WTC11 (cell line): ENCODE data around the gene LHPP. TPM values are rescaled to one million over a fixed set of nuclear protein-coding genes. Genes with fewer than 3 reads are reported as not detected.

Experiments
- ATAC-seq: fragments of 200-7000 bp; cut with Tn5 transposase; 2 replicates; pipeline ENCODE4 v1.10.0; 2021; ENCODE audit warnings: mild to moderate bottlenecking, moderate library complexity
- CTCF ChIA-PET: fragments of 300-600 bp; sonication (Branson Sonifier 250); formaldehyde crosslinking; loops from one replicate; lab custom pipeline; 2021; ENCODE audit warnings: antibody characterized with exemption; lab: Charles Lee
- POLR2A ChIA-PET: fragments of 350-600 bp; sonication (Branson Sonifier 250); formaldehyde crosslinking; loops from one replicate; lab custom pipeline; 2021; ENCODE audit warnings: antibody characterized with exemption; lab: Charles Lee
- DNase-seq: peaks from one replicate; pipeline ENCODE4 v3.0.0; 2021; ENCODE audit warnings: low spot score
- H3K27ac Mint-ChIP-seq: 2 replicates; pipeline ENCODE4 v1.8.0; 2021; ENCODE audit warnings: mixed read lengths
- H3K27me3 Mint-ChIP-seq: 2 replicates; pipeline ENCODE4 v1.8.0; 2021; ENCODE audit warnings: low read depth, mild to moderate bottlenecking, moderate library complexity, mixed read lengths
- H3K36me3 Mint-ChIP-seq: 2 replicates; pipeline ENCODE4 v1.8.0; 2021; ENCODE audit warnings: mixed read lengths
- H3K4me1 Mint-ChIP-seq: 2 replicates; pipeline ENCODE4 v1.8.0; 2022; ENCODE audit warnings: mixed read lengths
- H3K4me3 Mint-ChIP-seq: 2 replicates; pipeline ENCODE4 v1.8.0; 2021; ENCODE audit warnings: mild to moderate bottlenecking, moderate library complexity, mixed read lengths
- H3K9me3 Mint-ChIP-seq: 2 replicates; pipeline ENCODE4 v1.8.0; 2021; ENCODE audit warnings: mixed read lengths
- CBFB ChIP-seq: sonication (generic); formaldehyde crosslinking; IDR thresholded peaks from 2 replicates; pipeline ENCODE4 v1.8.1; 2022; ENCODE audit warnings: mild to moderate bottlenecking, low read depth, missing genetic modification reagents
- CREM ChIP-seq: sonication (generic); formaldehyde crosslinking; IDR thresholded peaks from 2 replicates; pipeline ENCODE4 v1.8.1; 2022; ENCODE audit warnings: mild to moderate bottlenecking, missing genetic modification reagents, moderate library complexity
- ELF4 ChIP-seq: sonication (generic); formaldehyde crosslinking; IDR thresholded peaks from 2 replicates; pipeline ENCODE4 v1.8.1; 2022; ENCODE audit warnings: low read depth, mild to moderate bottlenecking, moderate library complexity, missing genetic modification reagents
- HMGA2 ChIP-seq: fragments of 250-450 bp; sonication (Bioruptor Pico); IDR thresholded peaks from 2 replicates; pipeline ENCODE4 v1.4.0; 2021; ENCODE audit warnings: mild to moderate bottlenecking, moderate library complexity
- JAZF1 ChIP-seq: fragments of 250-450 bp; sonication (Bioruptor Pico); IDR thresholded peaks from 2 replicates; pipeline ENCODE4 v1.9.0; 2021; ENCODE audit warnings: moderate library complexity, mild to moderate bottlenecking, inconsistent platforms
- JUN ChIP-seq: sonication (generic); formaldehyde crosslinking; IDR thresholded peaks from 2 replicates; pipeline ENCODE4 v1.8.0; 2023; ENCODE audit warnings: mild to moderate bottlenecking, missing genetic modification reagents
- NR3C1 ChIP-seq: sonication (generic); formaldehyde crosslinking; conservative IDR thresholded peaks from 2 replicates; pipeline ENCODE4 v1.8.1; 2023; ENCODE audit warnings: low read depth, mild to moderate bottlenecking, missing genetic modification reagents
- SMAD4 ChIP-seq: sonication (generic); formaldehyde crosslinking; IDR thresholded peaks from 2 replicates; pipeline ENCODE4 v1.8.0; 2022; ENCODE audit warnings: mild to moderate bottlenecking, missing genetic modification reagents
- ZNF138 ChIP-seq: sonication (generic); formaldehyde crosslinking; conservative IDR thresholded peaks from 2 replicates; pipeline ENCODE4 v1.8.1; 2022; ENCODE audit warnings: mild to moderate bottlenecking, moderate library complexity, missing genetic modification reagents
- ZNF396 ChIP-seq: fragments of 250-450 bp; sonication (Bioruptor Pico); IDR thresholded peaks from 2 replicates; pipeline ENCODE4 v1.8.0; 2021; ENCODE audit warnings: mild to moderate bottlenecking, moderate library complexity, borderline replicate concordance
- ZNF671 ChIP-seq: fragments of 250-450 bp; sonication (Bioruptor Pico); IDR thresholded peaks from 2 replicates; pipeline ENCODE4 v1.8.0; 2021; ENCODE audit warnings: mild to moderate bottlenecking
- total RNA-seq: library from RNA; stranded (reverse); gene quantifications from 3 replicates; pipeline ENCODE4 v1.2.3, GENCODE V29; 2021
- TF ChIP-seq, protein P1 (sequence below): sonication (generic); formaldehyde crosslinking; IDR thresholded peaks from 2 replicates; pipeline ENCODE4 v1.8.1; 2022; ENCODE audit warnings: mild to moderate bottlenecking, moderate library complexity, missing genetic modification reagents
- TF ChIP-seq, protein P2 (sequence below): sonication (generic); formaldehyde crosslinking; IDR thresholded peaks from 2 replicates; pipeline ENCODE4 v1.8.1; 2022; ENCODE audit warnings: missing genetic modification reagents, borderline replicate concordance
- TF ChIP-seq, protein P3 (sequence below): sonication (generic); formaldehyde crosslinking; IDR thresholded peaks from 2 replicates; pipeline ENCODE4 v1.8.0; 2022; ENCODE audit warnings: mild to moderate bottlenecking, missing genetic modification reagents
- TF ChIP-seq, protein P4 (sequence below): sonication (generic); formaldehyde crosslinking; IDR thresholded peaks from 2 replicates; pipeline ENCODE4 v1.8.1; 2022; ENCODE audit warnings: low read depth, mild to moderate bottlenecking, moderate library complexity, missing genetic modification reagents, borderline replicate concordance
- TF ChIP-seq, protein P5 (sequence below): fragments of 250-450 bp; sonication (Bioruptor Pico); IDR thresholded peaks from 2 replicates; pipeline ENCODE4 v1.9.0; 2021; ENCODE audit warnings: mild to moderate bottlenecking, borderline replicate concordance
- TF ChIP-seq, protein P6 (sequence below): sonication (generic); formaldehyde crosslinking; IDR thresholded peaks from 2 replicates; pipeline ENCODE4 v1.8.0; 2022; ENCODE audit warnings: missing genetic modification reagents
- TF ChIP-seq, protein P7 (sequence below): sonication (generic); formaldehyde crosslinking; IDR thresholded peaks from 2 replicates; pipeline ENCODE4 v1.8.1; 2023; ENCODE audit warnings: mild to moderate bottlenecking, missing genetic modification reagents, moderate library complexity
- TF ChIP-seq, protein P8 (sequence below): sonication (generic); formaldehyde crosslinking; IDR thresholded peaks from 2 replicates; pipeline ENCODE4 v1.8.0; 2022; ENCODE audit warnings: mild to moderate bottlenecking, missing genetic modification reagents
- TF ChIP-seq, protein P9 (sequence below): fragments of 200-600 bp; IDR thresholded peaks from 2 replicates; pipeline ENCODE4 v1.8.0; 2022; ENCODE audit warnings: antibody characterized with exemption

Gene LHPP
- total RNA-seq, 1 experiment from 2014 or later, result 33.2 TPM

DNA sequence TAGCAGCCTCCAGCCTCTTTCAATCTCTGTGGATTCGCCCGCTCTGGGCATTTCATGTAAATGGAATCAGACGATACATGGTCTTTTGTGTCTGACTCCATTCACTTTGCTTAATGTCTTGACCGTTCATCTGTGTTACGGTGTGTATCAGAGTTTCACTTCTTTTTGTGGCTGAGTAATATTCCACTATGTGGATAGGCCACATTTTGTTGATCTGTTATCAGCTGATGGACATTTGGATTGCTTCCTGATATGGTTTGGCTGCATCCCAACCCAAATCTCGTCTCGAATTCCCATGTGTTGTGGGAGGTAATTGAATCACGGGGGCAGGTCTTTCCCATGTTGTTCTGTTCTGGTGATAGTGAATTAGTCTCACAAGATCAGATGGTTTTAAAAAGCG lies 109.0 kb downstream of the LHPP start (continued):
- TF ChIP-seq, protein P1, sequence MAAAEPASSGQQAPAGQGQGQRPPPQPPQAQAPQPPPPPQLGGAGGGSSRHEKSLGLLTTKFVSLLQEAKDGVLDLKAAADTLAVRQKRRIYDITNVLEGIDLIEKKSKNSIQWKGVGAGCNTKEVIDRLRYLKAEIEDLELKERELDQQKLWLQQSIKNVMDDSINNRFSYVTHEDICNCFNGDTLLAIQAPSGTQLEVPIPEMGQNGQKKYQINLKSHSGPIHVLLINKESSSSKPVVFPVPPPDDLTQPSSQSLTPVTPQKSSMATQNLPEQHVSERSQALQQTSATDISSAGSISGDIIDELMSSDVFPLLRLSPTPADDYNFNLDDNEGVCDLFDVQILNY (CRISPR knock-in tag), result no peak

DNA sequence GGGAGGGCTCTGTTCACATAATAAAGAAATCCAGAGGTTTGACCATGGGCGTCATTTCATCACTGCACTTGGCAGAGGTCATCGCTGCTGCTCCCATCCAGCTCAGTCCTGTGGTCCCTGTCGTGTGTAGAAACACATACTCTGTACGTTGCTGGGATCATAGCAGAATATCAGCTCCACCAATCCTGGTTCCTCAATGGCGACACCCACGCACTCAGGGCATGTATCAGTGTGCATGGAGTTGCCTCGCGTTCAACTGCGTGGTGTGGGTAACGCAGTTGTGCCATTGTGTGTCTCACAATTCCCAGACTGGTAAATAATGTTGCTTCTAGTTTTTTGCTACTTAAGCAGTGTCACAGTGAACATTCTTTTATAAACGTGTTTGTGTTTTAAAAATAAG lies 111.1 kb downstream of the LHPP start:
- peaks cover 8% of the 10 kb centered on the region for H3K9me3 Mint-ChIP-seq
- ATAC-seq, result no peak
- TF ChIP-seq, protein P2, sequence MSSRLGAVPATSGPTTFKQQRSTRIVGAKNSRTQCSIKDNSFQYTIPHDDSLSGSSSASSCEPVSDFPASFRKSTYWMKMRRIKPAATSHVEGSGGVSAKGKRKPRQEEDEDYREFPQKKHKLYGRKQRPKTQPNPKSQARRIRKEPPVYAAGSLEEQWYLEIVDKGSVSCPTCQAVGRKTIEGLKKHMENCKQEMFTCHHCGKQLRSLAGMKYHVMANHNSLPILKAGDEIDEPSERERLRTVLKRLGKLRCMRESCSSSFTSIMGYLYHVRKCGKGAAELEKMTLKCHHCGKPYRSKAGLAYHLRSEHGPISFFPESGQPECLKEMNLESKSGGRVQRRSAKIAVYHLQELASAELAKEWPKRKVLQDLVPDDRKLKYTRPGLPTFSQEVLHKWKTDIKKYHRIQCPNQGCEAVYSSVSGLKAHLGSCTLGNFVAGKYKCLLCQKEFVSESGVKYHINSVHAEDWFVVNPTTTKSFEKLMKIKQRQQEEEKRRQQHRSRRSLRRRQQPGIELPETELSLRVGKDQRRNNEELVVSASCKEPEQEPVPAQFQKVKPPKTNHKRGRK (CRISPR knock-in tag), result no peak
- no peak for TF ChIP-seq ZNF396 (CRISPR knock-in tag)
- TF ChIP-seq NR3C1 (CRISPR knock-in tag), result no peak
- no peak for TF ChIP-seq ELF4
- TF ChIP-seq, protein P3, sequence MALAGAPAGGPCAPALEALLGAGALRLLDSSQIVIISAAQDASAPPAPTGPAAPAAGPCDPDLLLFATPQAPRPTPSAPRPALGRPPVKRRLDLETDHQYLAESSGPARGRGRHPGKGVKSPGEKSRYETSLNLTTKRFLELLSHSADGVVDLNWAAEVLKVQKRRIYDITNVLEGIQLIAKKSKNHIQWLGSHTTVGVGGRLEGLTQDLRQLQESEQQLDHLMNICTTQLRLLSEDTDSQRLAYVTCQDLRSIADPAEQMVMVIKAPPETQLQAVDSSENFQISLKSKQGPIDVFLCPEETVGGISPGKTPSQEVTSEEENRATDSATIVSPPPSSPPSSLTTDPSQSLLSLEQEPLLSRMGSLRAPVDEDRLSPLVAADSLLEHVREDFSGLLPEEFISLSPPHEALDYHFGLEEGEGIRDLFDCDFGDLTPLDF (CRISPR knock-in tag), result no peak
- no peak for TF ChIP-seq SMAD4 (CRISPR knock-in tag)
- no peak for TF ChIP-seq HMGA2 (CRISPR knock-in tag)
- TF ChIP-seq, protein P4, sequence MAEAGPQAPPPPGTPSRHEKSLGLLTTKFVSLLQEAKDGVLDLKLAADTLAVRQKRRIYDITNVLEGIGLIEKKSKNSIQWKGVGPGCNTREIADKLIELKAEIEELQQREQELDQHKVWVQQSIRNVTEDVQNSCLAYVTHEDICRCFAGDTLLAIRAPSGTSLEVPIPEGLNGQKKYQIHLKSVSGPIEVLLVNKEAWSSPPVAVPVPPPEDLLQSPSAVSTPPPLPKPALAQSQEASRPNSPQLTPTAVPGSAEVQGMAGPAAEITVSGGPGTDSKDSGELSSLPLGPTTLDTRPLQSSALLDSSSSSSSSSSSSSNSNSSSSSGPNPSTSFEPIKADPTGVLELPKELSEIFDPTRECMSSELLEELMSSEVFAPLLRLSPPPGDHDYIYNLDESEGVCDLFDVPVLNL (CRISPR knock-in tag), result no peak
- TF ChIP-seq, protein P5, sequence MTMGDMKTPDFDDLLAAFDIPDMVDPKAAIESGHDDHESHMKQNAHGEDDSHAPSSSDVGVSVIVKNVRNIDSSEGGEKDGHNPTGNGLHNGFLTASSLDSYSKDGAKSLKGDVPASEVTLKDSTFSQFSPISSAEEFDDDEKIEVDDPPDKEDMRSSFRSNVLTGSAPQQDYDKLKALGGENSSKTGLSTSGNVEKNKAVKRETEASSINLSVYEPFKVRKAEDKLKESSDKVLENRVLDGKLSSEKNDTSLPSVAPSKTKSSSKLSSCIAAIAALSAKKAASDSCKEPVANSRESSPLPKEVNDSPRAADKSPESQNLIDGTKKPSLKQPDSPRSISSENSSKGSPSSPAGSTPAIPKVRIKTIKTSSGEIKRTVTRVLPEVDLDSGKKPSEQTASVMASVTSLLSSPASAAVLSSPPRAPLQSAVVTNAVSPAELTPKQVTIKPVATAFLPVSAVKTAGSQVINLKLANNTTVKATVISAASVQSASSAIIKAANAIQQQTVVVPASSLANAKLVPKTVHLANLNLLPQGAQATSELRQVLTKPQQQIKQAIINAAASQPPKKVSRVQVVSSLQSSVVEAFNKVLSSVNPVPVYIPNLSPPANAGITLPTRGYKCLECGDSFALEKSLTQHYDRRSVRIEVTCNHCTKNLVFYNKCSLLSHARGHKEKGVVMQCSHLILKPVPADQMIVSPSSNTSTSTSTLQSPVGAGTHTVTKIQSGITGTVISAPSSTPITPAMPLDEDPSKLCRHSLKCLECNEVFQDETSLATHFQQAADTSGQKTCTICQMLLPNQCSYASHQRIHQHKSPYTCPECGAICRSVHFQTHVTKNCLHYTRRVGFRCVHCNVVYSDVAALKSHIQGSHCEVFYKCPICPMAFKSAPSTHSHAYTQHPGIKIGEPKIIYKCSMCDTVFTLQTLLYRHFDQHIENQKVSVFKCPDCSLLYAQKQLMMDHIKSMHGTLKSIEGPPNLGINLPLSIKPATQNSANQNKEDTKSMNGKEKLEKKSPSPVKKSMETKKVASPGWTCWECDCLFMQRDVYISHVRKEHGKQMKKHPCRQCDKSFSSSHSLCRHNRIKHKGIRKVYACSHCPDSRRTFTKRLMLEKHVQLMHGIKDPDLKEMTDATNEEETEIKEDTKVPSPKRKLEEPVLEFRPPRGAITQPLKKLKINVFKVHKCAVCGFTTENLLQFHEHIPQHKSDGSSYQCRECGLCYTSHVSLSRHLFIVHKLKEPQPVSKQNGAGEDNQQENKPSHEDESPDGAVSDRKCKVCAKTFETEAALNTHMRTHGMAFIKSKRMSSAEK (CRISPR knock-in tag), result no peak
- TF ChIP-seq, protein P6, sequence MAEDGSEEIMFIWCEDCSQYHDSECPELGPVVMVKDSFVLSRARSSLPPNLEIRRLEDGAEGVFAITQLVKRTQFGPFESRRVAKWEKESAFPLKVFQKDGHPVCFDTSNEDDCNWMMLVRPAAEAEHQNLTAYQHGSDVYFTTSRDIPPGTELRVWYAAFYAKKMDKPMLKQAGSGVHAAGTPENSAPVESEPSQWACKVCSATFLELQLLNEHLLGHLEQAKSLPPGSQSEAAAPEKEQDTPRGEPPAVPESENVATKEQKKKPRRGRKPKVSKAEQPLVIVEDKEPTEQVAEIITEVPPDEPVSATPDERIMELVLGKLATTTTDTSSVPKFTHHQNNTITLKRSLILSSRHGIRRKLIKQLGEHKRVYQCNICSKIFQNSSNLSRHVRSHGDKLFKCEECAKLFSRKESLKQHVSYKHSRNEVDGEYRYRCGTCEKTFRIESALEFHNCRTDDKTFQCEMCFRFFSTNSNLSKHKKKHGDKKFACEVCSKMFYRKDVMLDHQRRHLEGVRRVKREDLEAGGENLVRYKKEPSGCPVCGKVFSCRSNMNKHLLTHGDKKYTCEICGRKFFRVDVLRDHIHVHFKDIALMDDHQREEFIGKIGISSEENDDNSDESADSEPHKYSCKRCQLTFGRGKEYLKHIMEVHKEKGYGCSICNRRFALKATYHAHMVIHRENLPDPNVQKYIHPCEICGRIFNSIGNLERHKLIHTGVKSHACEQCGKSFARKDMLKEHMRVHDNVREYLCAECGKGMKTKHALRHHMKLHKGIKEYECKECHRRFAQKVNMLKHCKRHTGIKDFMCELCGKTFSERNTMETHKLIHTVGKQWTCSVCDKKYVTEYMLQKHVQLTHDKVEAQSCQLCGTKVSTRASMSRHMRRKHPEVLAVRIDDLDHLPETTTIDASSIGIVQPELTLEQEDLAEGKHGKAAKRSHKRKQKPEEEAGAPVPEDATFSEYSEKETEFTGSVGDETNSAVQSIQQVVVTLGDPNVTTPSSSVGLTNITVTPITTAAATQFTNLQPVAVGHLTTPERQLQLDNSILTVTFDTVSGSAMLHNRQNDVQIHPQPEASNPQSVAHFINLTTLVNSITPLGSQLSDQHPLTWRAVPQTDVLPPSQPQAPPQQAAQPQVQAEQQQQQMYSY (CRISPR knock-in tag), result no peak
- TF ChIP-seq, protein P7, sequence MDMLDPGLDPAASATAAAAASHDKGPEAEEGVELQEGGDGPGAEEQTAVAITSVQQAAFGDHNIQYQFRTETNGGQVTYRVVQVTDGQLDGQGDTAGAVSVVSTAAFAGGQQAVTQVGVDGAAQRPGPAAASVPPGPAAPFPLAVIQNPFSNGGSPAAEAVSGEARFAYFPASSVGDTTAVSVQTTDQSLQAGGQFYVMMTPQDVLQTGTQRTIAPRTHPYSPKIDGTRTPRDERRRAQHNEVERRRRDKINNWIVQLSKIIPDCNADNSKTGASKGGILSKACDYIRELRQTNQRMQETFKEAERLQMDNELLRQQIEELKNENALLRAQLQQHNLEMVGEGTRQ (CRISPR knock-in tag), result no peak
- no peak for TF ChIP-seq CBFB (CRISPR knock-in tag)
- TF ChIP-seq, protein P8, sequence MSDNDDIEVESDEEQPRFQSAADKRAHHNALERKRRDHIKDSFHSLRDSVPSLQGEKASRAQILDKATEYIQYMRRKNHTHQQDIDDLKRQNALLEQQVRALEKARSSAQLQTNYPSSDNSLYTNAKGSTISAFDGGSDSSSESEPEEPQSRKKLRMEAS, result no peak
- TF ChIP-seq JAZF1, result no peak
- TF ChIP-seq ZNF138 (CRISPR knock-in tag), result no peak
- no peak for TF ChIP-seq ZNF671
- no peak for TF ChIP-seq CREM (CRISPR knock-in tag)
- TF ChIP-seq, protein P9, sequence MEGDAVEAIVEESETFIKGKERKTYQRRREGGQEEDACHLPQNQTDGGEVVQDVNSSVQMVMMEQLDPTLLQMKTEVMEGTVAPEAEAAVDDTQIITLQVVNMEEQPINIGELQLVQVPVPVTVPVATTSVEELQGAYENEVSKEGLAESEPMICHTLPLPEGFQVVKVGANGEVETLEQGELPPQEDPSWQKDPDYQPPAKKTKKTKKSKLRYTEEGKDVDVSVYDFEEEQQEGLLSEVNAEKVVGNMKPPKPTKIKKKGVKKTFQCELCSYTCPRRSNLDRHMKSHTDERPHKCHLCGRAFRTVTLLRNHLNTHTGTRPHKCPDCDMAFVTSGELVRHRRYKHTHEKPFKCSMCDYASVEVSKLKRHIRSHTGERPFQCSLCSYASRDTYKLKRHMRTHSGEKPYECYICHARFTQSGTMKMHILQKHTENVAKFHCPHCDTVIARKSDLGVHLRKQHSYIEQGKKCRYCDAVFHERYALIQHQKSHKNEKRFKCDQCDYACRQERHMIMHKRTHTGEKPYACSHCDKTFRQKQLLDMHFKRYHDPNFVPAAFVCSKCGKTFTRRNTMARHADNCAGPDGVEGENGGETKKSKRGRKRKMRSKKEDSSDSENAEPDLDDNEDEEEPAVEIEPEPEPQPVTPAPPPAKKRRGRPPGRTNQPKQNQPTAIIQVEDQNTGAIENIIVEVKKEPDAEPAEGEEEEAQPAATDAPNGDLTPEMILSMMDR, result no peak
- no peak for TF ChIP-seq JUN (CRISPR knock-in tag)
- DNase-seq, result no peak
- H3K27ac Mint-ChIP-seq, result no peak overlapping the region
- H3K36me3 Mint-ChIP-seq, result peaks cover 6% of the 10 kb centered on the region; the same call in 1 of the 2 replicates
- no peak overlapping the region for H3K4me3 Mint-ChIP-seq
- CTCF ChIA-PET, result interaction anchor here (1.1 kb wide), 1 partner anchor 39 kb away, joined by 3 read pairs; no protein-coding TSS in a partner anchor
- no peaks in the 10 kb centered on the region for H3K27me3 Mint-ChIP-seq
- 0 out of 2 replicates have a peak, but pooled peaks cover 3% of the 10 kb centered on the region for H3K4me1 Mint-ChIP-seq
- POLR2A ChIA-PET, result no interaction called here
